ENCODE results near the gene MMP15. TPM values are rescaled to one million over a fixed set of nuclear protein-coding genes. Genes with fewer than 3 reads are reported as not detected.

Gene MMP15
- total RNA-seq, 4 donors from 2014 or later = 2.9 to 6.5 (median 4.5) TPM

- peaks cover 0 to 20% (median 0%) of the 10 kb centered on the region in 3 donors for H3K36me3 ChIP-seq
- H3K27ac ChIP-seq = no peak overlapping the region
- no peak overlapping the region for H3K4me3 ChIP-seq
- peaks cover 0 to 16% (median 3%) of the 10 kb centered on the region in 3 donors for H3K4me1 ChIP-seq
- H3K27me3 ChIP-seq = no peaks in the 10 kb centered on the region
- no peak for TF ChIP-seq POLR2A (IDR thresholded peaks at IDR 0.05)
- TF ChIP-seq CTCF (IDR thresholded peaks at IDR 0.05) = no peak
- H3K9me3 ChIP-seq = no peaks in the 10 kb centered on the region
- no peak for DNase-seq
- intact Hi-C loops (cut with DNase I) = no loop called here
- WGBS, 2 donors = 86% methylated on average over 10 of the region's 13 CpGs; no CpG with 5 or more reads in 1 of the 2 donors
Observed at GRCh38 chr16:58048494-58049231, 23.1 kb downstream of the MMP15 start.

- H3K9me3 ChIP-seq = no peaks in the 10 kb centered on the region
- no peak for DNase-seq
- no peak overlapping the region for H3K4me3 ChIP-seq
- peaks cover 0 to 16% (median 3%) of the 10 kb centered on the region in 3 donors for H3K4me1 ChIP-seq
- peaks cover 0 to 11% (median 0%) of the 10 kb centered on the region in 3 donors for H3K36me3 ChIP-seq
- H3K27me3 ChIP-seq = no peaks in the 10 kb centered on the region
- TF ChIP-seq POLR2A (IDR thresholded peaks at IDR 0.05) (no peak), CTCF (IDR thresholded peaks at IDR 0.05) (no peak)
- WGBS, 2 donors = 74 to 76% methylated on average over 10 to 14 of the region's 17 CpGs
- H3K27ac ChIP-seq = no peak overlapping the region
- intact Hi-C loops (cut with DNase I) = no loop called here
Observed at GRCh38 chr16:58049232-58050185, 24.0 kb downstream of the MMP15 start.

GRCh38 chr16:58051296-58051695, 25.7 kb downstream of the MMP15 start:
- no peak overlapping the region for H3K27ac ChIP-seq
- H3K4me1 ChIP-seq = peaks cover 0 to 16% (median 3%) of the 10 kb centered on the region in 3 donors
- intact Hi-C loops (cut with DNase I) = no loop called here
- no peaks in the 10 kb centered on the region for H3K9me3 ChIP-seq
- WGBS, 2 donors = 62 to 69% methylated on average over 2 of the region's 2 CpGs
- no peak for DNase-seq
- H3K4me3 ChIP-seq = no peak overlapping the region
- no peaks in the 10 kb centered on the region for H3K36me3 ChIP-seq
- no peak for TF ChIP-seq POLR2A (IDR thresholded peaks at IDR 0.05)
- TF ChIP-seq CTCF (IDR thresholded peaks at IDR 0.05) = no peak
- H3K27me3 ChIP-seq = no peaks in the 10 kb centered on the region

- TF ChIP-seq POLR2A (IDR thresholded peaks at IDR 0.05) (no peak), CTCF (IDR thresholded peaks at IDR 0.05) (no peak)
- Histone ChIP-seq H3K27me3 (peaks cover 0 to under 1% (median 0%) of the 10 kb centered on the region in 4 donors), H3K27ac (no peak overlapping the region), H3K9me3 (no peaks in the 10 kb centered on the region), H3K36me3 (no peaks in the 10 kb centered on the region), H3K4me1 (peaks cover 0 to 12% (median 3%) of the 10 kb centered on the region in 3 donors), H3K4me3 (no peak overlapping the region)
- 75 to 90% methylated on average over 6 of the region's 10 CpGs for WGBS, 2 donors
- DNase-seq = no peak
- intact Hi-C loops (cut with DNase I) = no loop called here
Observed at GRCh38 chr16:58051821-58052603, 26.5 kb downstream of the MMP15 start.
